HG03520 (cell line): ENCODE data around the gene SPACA4.

ENCODE experiments used
- ATAC-seq: cut with Tn5 transposase; IDR thresholded peaks from one replicate; pipeline ENCODE4 v1.9.1; 2021; ENCODE audit warnings: mild to moderate bottlenecking, moderate library complexity; ENCODE audit not compliant: unreplicated experiment

Gene SPACA4

GRCh38 chr19:48646722-48647216, 40.2 kb downstream of the SPACA4 start:
- ATAC-seq = no peak

- ATAC-seq = no peak
Observed at GRCh38 chr19:48648134-48648533, 41.6 kb downstream of the SPACA4 start.

- no peak for ATAC-seq
Observed at GRCh38 chr19:48650974-48651682, 44.6 kb downstream of the SPACA4 start.

GRCh38 chr19:48651683-48652048, 45.1 kb downstream of the SPACA4 start:
- ATAC-seq = no peak

GRCh38 chr19:48654299-48655059, 47.9 kb downstream of the SPACA4 start:
- ATAC-seq = no peak

- ATAC-seq = no peak
Observed at GRCh38 chr19:48656840-48657474, 50.4 kb downstream of the SPACA4 start.
